T-helper 1 cell treated with Interleukin-12 subunit alpha and Interleukin-12 subunit beta and Interleukin-4 antibody, amounts not matched to agents 30 μg/mL and 1 μg/mL, for 36 hours (primary cell): Measurements from ENCODE around the gene ASPG.

Experiments used
- H3K27ac Mint-ChIP-seq: one replicate; pipeline ENCODE4 v1.8.0; 2021; ENCODE audit warnings: mild to moderate bottlenecking, mixed read lengths
- H3K27me3 Mint-ChIP-seq: one replicate; pipeline ENCODE4 v1.8.0; 2021; ENCODE audit warnings: low read depth, mixed read lengths
- H3K36me3 Mint-ChIP-seq: one replicate; pipeline ENCODE4 v1.8.0; 2021; ENCODE audit warnings: low read depth, mixed read lengths
- H3K4me1 Mint-ChIP-seq: one replicate; pipeline ENCODE4 v1.8.0; 2021; ENCODE audit warnings: low read depth, mixed read lengths
- H3K4me3 Mint-ChIP-seq: one replicate; pipeline ENCODE4 v1.8.0; 2021; ENCODE audit warnings: mild to moderate bottlenecking, moderate library complexity, mixed read lengths
- H3K9me3 Mint-ChIP-seq: one replicate; pipeline ENCODE4 v1.8.0; 2021; ENCODE audit warnings: mixed read lengths

Gene ASPG

DNA sequence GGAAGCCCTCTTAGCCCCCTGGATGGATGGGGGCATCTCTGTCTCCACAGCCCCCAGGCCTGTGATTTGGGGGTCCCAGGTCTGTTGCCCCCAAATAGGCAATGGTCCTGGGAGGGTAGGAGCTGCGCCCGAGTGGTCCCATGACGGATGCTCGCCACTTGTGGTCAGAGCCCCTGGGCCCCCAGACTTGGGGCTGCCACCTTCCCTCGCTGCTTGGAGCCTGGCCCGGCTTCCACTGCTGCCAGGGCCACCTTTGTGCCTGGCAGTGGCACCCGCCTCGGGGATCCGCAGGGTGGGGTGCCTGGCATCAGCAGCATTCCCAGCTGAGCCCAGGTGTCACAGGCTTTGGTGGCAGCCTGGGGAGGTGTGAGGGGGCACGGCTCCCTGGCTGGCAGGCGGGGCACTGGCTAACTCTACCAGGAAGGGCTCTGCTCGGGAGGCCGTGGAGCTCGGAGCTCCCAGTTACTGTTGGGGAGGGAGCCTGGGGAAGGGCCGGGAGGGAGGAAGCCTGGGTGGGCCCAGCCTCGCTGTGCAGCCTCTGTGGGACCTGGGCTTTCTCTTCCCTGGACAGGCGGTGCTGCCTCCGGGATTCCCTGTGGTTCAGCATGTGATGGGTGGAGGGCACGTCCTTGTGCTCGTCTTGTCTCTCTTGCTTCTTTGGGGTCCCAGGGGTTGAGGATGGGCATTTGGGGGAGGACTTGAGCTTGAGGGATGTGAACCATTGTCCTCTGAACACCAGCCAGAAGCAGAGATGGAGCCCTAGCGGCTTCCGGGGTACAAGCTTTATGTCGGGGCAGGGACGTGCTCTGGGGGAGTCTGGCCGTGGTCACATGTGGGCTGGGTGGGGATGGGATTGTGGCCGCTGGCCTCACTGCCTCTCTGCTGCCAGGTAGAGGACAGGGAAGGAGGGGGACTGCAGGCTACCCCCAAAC is 58.3 kb downstream of the ASPG start:
- H3K4me3 Mint-ChIP-seq, result no peak overlapping the region
- no peaks in the 10 kb centered on the region for H3K9me3 Mint-ChIP-seq
- no peaks in the 10 kb centered on the region for H3K36me3 Mint-ChIP-seq
- H3K4me1 Mint-ChIP-seq, result no peaks in the 10 kb centered on the region
- H3K27me3 Mint-ChIP-seq, result no peaks in the 10 kb centered on the region
- no peak overlapping the region for H3K27ac Mint-ChIP-seq

DNA sequence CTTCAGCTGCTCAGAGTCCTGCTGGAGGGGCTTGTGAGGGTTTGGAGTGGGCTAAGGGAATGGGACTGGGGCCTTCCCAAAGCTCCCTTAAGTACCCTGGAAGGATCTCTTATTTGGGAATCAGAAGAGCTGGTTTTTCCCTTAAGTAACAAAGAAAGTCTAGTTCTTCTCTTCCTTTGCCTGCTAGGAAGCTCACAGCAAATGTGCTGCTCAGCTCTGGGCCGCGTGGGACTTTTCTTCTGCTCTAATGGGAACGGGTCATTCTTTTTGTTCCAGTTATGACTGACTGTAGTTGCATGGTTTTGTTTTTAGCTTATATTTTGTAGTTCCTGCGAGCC is 58.9 kb downstream of the ASPG start:
- Mint-ChIP-seq H3K27me3 (no peaks in the 10 kb centered on the region), H3K4me3 (no peak overlapping the region), H3K9me3 (no peaks in the 10 kb centered on the region), H3K4me1 (no peaks in the 10 kb centered on the region), H3K27ac (no peak overlapping the region), H3K36me3 (no peaks in the 10 kb centered on the region)

DNA sequence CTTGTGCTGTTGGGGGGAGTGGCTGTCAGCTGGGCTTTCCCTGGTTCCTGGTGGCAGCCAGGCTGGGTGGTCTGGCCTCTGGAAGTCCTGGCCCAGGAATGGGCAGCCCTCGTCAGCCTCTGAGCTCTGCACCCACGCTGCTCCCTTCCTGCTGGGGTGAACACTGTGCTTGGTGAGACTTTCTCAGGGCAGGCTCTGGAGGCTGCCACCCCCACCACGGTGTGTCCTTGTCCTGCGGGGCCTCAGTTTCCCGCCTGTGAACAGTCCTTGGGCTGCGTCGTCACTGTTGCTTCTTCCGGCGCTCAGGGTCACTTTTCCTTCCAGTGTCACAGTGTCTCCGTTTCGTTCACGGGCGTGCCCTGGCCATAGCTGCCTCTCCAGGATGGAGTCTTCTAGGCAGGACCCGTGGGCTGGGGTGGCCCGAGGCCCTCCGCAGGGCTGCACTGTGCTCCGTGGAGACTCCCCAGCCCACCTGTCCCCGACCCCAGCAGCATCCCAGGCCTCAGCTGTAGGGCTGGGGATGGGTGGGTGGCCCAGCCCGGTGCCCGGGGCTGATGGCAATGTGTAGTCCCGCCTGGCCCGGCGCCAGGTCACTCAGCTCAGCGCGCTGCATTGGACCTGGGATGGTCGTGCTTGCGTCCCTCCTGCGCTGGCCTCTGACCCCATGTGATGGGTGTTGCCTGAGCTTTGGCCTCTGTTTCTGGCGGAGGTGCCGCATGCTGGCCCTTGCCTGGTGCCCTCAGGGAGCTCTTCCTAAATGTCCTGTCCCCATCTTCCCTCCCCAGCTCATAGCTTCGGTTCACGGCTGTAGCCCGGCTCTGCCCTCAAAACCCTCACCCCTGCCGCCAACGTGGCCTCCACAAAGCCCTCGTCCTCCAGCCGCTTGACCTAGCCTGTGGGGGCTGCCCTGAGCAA is 59.7 kb downstream of the ASPG start:
- no peaks in the 10 kb centered on the region for H3K4me1 Mint-ChIP-seq
- H3K9me3 Mint-ChIP-seq, result no peaks in the 10 kb centered on the region
- no peak overlapping the region for H3K27ac Mint-ChIP-seq
- H3K27me3 Mint-ChIP-seq, result no peaks in the 10 kb centered on the region
- no peaks in the 10 kb centered on the region for H3K36me3 Mint-ChIP-seq
- H3K4me3 Mint-ChIP-seq, result no peak overlapping the region

DNA sequence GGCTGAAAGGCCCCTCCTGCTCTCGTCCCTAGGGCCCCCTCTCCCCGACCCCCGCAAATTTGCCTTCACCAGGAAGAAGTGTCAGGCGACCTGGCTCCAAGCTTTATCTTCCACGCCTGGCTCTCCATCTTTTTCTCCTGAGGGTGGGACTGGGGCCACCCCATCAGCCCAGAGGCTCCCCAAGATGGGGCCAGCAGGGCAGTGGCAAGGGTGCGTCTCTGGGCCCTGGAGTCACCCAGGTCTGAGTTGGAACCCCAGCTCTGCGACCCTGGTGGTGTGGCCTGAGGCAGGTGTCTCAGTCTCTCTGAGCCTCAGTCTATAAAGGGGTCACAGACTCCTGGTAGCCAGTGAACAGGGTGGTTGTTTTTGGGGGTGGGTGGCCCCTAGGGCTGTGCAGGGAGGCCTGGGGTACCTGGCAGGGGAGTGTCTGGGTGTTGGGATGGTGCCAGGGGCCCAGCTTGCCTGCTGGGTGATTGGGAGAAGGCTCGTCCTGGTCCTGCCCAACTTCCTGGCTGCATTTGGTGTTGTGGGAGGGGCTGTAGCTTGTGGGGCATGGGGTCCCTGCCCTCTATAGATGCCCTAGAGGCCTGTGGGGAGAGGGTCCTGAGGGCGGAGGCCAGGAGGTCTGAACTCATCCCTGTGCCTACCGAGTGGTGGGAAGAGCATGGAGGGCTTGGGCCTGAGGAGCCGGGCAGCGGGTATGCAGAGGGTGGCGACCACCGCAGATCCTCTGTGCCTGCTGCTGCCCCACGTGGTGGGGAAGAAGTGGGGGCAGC is 60.5 kb downstream of the ASPG start:
- Mint-ChIP-seq H3K27ac (no peak overlapping the region), H3K4me3 (no peak overlapping the region), H3K4me1 (no peaks in the 10 kb centered on the region), H3K9me3 (no peaks in the 10 kb centered on the region), H3K27me3 (no peaks in the 10 kb centered on the region), H3K36me3 (no peaks in the 10 kb centered on the region)

DNA sequence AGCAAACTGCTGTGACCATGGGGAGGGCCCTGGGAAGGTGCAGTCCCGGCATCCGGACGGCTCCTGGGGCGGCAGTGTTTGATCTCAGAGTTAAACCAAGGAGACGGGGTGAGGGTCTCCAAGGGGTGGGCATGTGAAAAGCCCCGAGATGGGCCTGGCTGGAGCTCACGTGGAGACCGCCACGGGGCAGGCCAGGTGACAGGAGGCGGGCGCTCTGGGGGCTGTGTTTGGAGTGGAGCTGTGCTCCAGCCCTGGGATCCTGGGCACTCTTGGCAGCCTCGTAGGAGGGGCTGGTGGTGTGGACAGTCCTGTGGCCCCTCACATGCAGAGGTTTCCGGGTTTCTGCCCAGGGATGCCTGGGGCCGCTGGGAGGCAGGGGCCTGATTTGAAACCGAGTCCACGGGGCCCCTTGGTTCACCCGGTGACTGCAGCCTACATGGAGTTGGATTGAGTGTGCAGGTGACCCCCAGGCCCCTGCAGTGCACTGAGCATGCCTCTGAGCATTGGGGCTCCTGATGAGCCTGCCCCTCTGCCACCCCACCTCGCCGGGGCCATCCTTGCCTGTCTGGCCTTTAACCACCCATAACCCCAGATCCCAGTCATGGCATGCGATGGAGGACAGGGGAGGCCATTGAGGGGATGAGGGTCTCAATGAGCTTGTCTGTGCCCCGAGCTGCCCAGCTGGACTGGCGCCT is 61.3 kb downstream of the ASPG start:
- Mint-ChIP-seq H3K27ac (no peak overlapping the region), H3K4me1 (no peaks in the 10 kb centered on the region), H3K36me3 (no peaks in the 10 kb centered on the region), H3K9me3 (no peaks in the 10 kb centered on the region), H3K4me3 (no peak overlapping the region), H3K27me3 (no peaks in the 10 kb centered on the region)

DNA sequence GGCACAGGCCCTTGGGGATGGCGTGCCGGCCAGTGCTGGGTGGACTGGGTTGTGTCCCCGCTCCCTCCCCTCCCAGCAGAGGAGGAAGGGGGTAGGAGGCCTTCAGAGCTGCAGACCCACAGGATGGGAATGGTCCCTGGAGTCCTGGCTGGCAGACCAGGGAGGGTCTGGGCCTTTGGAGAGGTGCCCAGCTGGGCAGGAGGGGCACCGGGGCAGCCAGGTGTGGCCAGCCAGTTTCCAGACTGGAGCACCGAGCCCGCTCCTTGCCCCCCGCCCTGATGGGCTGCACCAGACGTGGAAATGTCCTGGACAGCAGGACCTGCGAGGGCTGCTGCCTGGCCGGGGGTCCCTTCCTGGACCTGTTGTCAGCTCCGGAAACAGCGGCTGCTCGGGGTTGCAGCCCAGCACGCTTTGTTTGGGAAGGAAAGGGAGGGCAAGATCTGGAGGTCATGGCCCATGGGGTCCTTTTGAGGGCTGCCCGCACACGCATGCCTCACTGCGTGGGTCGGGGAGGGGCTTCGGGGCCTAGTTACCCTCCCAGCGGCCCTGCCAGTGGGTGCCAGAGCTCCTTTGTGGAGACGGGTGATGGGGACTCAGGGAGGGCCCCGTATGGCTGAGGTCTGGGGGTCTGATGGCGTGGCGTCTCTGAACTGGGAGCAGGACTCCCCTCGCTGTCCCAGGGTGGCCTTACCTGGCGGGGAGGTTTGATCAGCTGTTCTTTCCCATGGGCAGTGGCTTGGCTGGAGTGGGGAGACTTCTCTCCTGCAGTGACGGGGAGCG is 62.0 kb downstream of the ASPG start:
- H3K27ac Mint-ChIP-seq, result no peak overlapping the region
- H3K4me1 Mint-ChIP-seq, result no peaks in the 10 kb centered on the region
- no peaks in the 10 kb centered on the region for H3K27me3 Mint-ChIP-seq
- no peaks in the 10 kb centered on the region for H3K9me3 Mint-ChIP-seq
- H3K36me3 Mint-ChIP-seq, result no peaks in the 10 kb centered on the region
- H3K4me3 Mint-ChIP-seq, result no peak overlapping the region

DNA sequence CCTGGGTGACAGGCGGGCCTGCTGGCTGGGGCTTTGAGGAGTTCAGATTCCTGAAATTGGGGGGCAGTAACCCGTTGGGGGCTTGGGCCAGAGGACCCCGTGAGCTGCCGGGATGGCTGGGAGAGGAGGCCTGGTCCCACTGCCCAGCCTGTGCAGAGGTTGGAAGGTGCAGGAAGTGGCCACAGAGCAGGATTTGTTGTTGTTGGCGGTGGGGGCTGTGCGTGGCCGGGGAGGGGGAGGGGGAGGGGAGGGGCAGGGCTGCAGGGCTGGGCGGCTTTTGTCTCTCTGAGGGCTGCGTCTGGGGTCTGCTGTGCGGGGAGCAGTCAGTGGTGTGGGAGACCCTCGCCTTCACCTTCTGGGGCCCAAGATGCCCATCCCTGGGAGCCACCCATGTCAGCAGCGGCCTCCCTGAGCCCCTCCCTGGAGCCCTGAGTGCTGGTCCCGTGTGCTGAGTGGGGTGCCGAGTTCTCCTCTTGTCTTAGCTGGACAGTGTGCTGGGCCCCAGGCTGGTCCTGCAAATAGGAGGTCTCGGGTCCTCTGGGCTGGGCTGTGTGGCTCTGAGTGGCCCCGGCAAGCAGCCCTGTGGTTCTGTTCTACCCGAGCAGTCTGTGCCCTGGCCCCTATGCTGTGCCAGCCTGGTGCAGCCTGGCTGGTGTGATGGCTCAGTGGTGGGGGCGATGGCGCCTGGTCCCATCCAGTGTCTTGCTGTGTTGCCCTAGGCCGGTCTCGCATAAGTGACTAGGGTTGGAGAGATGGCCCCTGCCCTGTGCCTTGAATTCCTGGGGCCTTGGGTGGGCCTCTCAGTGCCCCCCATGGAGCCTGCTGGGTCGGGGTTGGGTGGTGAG is 63.2 kb downstream of the ASPG start:
- H3K27ac Mint-ChIP-seq, result no peak overlapping the region
- no peaks in the 10 kb centered on the region for H3K36me3 Mint-ChIP-seq
- H3K27me3 Mint-ChIP-seq, result no peaks in the 10 kb centered on the region
- H3K9me3 Mint-ChIP-seq, result no peaks in the 10 kb centered on the region
- H3K4me3 Mint-ChIP-seq, result no peak overlapping the region
- H3K4me1 Mint-ChIP-seq, result no peaks in the 10 kb centered on the region

DNA sequence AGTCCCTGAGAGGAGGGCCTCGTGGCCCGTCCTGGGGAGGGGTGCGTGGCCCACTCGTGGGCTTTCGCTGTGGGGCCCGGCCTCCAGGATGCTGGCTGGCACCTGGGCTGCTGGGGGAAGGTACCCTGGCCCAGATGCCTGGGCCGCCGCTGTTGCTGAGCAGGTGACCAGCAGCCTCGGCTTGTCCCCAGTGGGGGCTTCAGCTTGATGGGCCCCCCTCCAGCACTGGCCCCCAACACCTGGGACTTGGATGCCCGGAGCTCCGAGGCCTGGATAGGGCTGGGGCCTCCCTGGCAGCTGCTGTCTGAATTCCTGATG is 63.7 kb downstream of the ASPG start:
- Mint-ChIP-seq H3K4me3 (no peak overlapping the region), H3K9me3 (no peaks in the 10 kb centered on the region), H3K4me1 (no peaks in the 10 kb centered on the region)

DNA sequence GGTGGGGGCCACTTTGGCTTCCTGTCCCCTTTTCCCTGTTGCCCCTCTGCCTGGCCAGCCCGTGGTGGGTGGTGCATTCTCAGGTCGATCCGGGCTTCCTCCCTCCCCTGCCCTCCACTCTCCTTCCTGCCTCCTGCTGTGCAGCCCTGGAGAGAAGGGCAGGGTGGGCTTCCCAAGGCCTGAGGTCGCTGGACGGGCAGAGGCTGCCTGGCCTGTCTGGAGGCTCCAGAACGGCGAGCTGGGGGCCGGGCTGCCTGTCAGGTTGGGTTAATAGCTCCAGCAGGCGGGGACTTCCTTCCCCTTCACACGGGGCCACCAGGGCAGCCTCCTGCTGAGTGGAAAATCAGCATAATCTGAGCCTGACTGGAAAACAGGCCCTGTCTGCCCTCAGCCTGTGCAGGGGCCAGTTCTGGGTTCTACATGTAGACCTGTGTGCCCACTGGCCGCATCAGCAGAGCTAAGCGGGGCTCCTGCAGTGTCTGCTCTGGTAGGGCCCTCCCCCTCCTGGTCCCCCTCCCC is 64.2 kb downstream of the ASPG start:
- Mint-ChIP-seq H3K27ac (no peak overlapping the region), H3K9me3 (no peaks in the 10 kb centered on the region), H3K4me3 (no peak overlapping the region), H3K36me3 (no peaks in the 10 kb centered on the region), H3K4me1 (no peaks in the 10 kb centered on the region), H3K27me3 (no peaks in the 10 kb centered on the region)

More for the DNA sequence above, 63.7 kb downstream of the ASPG start:
- Mint-ChIP-seq H3K27me3 (no peaks in the 10 kb centered on the region), H3K27ac (no peak overlapping the region), H3K36me3 (no peaks in the 10 kb centered on the region)

DNA sequence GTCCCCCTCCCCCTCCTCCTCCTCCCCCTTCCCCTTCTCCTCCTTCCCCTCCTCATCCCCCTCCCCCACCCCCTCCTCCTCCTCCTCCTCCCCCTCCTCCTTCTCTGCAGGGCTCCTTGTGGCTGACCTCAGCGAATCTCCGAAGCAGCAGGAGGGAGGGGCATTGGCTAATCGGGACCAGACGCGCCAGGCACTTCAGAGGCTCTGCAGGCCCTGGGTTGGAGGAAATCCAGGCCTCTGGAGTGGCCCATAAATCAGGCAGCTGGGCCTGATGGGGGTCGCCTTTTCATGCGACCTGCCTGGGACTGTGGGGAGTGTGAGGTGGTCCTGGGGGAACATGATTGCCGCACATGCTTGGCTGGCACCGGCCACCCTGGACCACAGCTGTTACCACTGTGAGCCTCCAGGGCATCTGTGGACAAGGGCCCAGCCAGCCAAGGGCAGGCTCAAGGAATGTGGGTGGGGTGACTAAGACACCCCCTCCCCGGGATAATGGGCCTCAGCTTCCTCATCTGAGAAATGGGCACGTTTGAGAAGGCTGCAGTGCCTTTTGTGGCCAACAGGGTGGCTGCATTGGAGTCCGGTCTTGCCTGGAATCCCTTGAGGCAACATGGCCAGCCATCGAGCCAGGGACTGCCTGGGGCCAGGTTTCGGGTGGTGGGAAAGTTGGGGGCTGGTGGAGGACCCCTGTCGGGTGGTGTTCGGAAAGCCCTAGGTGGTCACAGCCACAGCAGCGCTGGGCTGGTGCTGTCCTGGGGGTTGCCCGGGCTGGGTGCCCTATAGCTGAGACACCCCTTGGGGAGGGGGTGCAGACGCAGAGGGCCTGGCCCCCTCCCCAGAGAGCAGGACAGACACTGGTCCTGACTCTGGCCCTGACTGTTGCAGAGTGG is 64.9 kb downstream of the ASPG start:
- Mint-ChIP-seq H3K9me3 (no peaks in the 10 kb centered on the region), H3K27ac (no peak overlapping the region), H3K36me3 (no peaks in the 10 kb centered on the region), H3K27me3 (no peaks in the 10 kb centered on the region), H3K4me3 (no peak overlapping the region), H3K4me1 (no peaks in the 10 kb centered on the region)

DNA sequence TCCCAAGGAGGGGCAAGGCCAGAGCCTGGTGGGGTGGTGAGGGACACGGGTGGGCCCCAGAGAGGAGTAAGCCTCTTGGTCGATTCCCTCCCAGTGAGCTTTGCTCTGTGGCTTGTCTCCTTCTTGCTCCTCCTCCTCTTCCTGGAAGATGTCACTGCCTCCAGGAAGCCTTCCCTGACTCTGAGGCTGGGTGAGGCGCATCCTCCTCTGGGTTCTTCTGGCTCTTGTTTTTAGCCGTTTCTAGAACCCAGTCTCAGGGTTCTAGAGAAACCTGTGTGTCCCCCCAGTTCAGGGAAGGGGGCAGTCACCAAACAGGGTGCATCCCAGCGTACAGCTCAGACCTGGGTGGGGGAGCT is 65.5 kb downstream of the ASPG start:
- no peaks in the 10 kb centered on the region for H3K27me3 Mint-ChIP-seq
- H3K4me3 Mint-ChIP-seq, result no peak overlapping the region
- no peaks in the 10 kb centered on the region for H3K36me3 Mint-ChIP-seq
- H3K4me1 Mint-ChIP-seq, result no peaks in the 10 kb centered on the region
- no peaks in the 10 kb centered on the region for H3K9me3 Mint-ChIP-seq
- no peak overlapping the region for H3K27ac Mint-ChIP-seq

DNA sequence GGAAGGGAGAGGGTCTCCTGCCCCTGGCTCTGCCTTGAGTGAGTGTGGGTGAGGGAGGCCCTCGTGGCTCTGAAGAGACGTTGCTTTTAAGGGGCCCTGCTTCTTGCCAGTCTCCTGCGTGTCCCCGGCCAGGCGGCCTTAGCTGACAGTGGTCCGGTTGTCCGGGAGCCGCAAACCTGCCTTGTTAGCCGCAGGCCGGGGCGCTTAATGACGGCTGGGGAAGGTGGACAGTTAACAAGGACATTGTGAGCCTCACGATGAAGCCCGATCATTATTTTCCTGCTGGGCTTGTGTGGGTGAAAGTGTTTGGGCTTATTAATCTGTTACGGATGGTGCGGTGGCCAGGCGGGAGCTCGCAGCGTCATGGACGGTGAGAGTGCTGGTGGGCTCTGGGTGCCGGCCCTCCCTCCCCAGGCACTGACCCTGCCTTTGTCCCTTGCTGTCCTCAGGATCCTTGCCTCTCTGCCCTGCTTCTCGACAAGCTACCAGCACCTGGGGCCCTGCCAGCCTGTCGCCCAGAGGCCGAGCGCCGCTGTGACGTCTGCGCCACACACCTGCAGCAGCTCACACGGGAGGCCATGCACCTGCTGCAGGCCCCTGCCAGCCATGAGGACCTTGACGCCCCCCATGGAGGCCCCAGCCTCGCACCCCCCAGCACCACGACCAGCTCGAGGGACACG is 66.2 kb downstream of the ASPG start:
- Mint-ChIP-seq H3K4me1 (no peaks in the 10 kb centered on the region), H3K36me3 (no peaks in the 10 kb centered on the region), H3K9me3 (no peaks in the 10 kb centered on the region), H3K4me3 (no peak overlapping the region), H3K27me3 (no peaks in the 10 kb centered on the region), H3K27ac (no peak overlapping the region)
